ENCODE data around the gene ABHD17B.
A peak's percentile ranks its signal among the peaks of the same experiment; 100 is the strongest.
"Not testable (repeated sequence)": the region's sequence is repeated elsewhere in the genome, so short reads cannot be mapped to it uniquely, and the experiment has no call there.

The ABHD17B gene

GRCh38 chr9:71916834-71917534, 6.0 kb upstream of the ABHD17B start:
- DNase-seq (ENCODE audit: insufficient read length, low spot score) (no peak), FAIRE-seq (peak; percentile 76)

DNA sequence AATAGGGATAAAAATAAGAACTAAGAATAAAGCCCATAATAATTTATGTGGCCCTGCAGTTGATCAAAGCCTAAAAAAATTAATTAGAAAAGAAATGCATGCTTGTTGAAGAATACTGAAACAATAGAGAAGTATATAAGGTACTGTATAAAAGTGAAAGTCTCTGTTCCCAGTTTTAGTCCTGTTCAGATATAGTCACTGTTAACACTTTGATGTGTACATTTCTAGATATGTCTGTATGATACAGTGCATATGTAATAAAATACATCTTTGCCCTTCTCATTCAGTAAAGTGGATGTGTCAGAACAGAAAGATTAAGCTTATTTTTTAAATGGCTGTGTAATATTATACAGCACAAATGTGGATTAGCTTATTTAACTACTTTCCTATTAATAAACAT, 4.5 kb upstream of the ABHD17B start:
- no peak for DNase-seq (ENCODE audit: insufficient read length, low spot score)
- no peak for FAIRE-seq

DNA sequence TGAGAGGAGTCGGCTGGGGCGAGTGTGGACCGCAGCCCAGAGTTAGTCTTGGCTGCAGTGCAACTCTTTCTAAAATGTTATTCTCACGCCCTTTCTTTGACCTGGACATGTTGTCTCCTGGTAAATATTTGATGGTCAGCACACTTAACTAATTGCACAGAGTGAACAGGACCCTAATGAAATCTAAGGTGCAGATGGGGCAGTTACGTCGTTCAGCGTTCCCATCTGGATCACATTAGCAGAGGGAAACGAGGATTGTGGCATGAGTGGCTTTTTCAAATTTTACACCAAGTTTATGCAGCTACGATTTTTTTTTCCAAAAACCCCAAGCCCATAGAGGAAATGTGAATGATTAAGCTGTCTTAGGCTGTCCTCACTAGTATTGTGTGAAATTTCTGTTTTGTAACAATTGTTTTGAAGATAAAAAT, 929 bp upstream of the ABHD17B start:
- FAIRE-seq: no peak
- peak; percentile 7 for DNase-seq (ENCODE audit: insufficient read length, low spot score)

- FAIRE-seq (no peak), DNase-seq (ENCODE audit: insufficient read length, low spot score) (peak; percentile 6)
Measured at GRCh38 chr9:71910650-71911060, 338 bp downstream of the ABHD17B start.

- peak; percentile 81 for FAIRE-seq
Measured at GRCh38 chr9:71909887-71910649, 925 bp downstream of the ABHD17B start.

DNA sequence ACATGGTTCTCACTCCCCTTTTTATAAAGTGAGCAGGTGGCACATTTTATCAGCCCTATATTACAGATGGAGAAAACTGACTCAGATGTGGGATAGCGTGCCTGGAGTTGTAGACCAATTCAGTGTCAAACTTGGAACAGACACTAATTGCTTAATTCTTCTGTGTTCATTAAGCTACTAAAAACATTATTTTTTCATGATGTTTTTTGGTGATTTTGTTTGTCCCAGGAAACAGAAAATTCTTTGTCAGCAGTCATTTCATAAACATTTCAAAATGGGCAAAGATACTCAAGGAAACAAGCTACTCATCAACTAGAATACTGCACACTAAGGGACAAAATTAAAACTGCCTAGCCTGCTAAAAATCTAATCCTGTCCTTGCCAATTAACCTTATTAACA, 2.2 kb downstream of the ABHD17B start:
- DNase-seq (ENCODE audit: insufficient read length, low spot score): no peak
- FAIRE-seq: peak; percentile 33

More at GRCh38 chr9:71909887-71910649, 925 bp downstream of the ABHD17B start:
- no peak for DNase-seq (ENCODE audit: insufficient read length, low spot score)

DNA sequence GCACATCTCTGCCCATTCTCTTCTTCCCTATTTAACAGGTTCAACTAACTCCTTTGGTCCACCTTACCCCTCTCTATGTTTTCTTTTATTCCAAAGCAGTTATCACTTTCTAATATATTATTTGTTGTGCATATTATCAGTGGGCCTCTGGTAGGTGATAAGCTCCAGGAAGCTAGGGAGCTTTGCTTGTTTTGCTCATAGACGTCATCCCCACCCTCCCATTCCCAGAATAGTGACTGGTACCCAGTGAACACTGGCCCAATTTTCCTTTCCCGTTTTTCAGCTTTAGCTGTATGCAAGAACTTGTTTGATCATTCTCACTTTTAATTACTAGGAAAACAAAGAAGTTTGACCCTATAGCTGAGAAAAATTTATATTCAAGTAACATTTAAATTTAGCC, 6.9 kb downstream of the ABHD17B start:
- no peak for DNase-seq (ENCODE audit: insufficient read length, low spot score)
- no peak for FAIRE-seq

GRCh38 chr9:71901695-71902597, 9.0 kb downstream of the ABHD17B start:
- FAIRE-seq (peak; percentile 47), DNase-seq (ENCODE audit: insufficient read length, low spot score) (no peak)

- peak; percentile 23 for FAIRE-seq
- DNase-seq (ENCODE audit: insufficient read length, low spot score): not testable (repeated sequence)
Measured at GRCh38 chr9:71898756-71899155, 12.2 kb downstream of the ABHD17B start.

- DNase-seq (ENCODE audit: insufficient read length, low spot score): peak; percentile 7
- FAIRE-seq: peak; percentile 91
Measured at GRCh38 chr9:71897577-71897976, 13.4 kb downstream of the ABHD17B start.

- FAIRE-seq: no peak
- no peak for DNase-seq (ENCODE audit: insufficient read length, low spot score)
Measured at GRCh38 chr9:71896761-71897160, 14.2 kb downstream of the ABHD17B start.

DNA sequence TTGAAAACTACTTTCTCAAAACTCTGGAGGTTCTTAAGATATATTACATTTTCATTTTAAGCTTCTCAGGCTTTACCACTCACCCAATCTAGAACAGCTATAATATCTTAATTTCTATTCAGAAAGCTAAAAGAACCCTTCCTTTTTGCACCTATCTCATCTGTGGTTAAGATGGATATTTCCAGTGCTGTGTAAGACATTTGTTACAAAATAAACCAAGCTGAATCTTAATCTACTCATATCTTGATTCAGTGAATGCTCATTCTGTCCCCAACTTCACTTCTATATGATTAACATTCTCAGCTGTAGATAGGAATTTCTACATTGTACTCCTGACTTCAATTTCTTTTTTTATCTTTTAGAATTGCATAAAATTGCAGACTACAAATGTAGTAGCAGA, 15.0 kb downstream of the ABHD17B start:
- FAIRE-seq (no peak), DNase-seq (ENCODE audit: insufficient read length, low spot score) (no peak)

- FAIRE-seq: peak; percentile 96
Measured at GRCh38 chr9:71895117-71895516, 15.9 kb downstream of the ABHD17B start.

GRCh38 chr9:71891557-71892189, 19.3 kb downstream of the ABHD17B start:
- no peak for DNase-seq (ENCODE audit: insufficient read length, low spot score)

More at GRCh38 chr9:71895117-71895516, 15.9 kb downstream of the ABHD17B start:
- DNase-seq (ENCODE audit: insufficient read length, low spot score): no peak

GRCh38 chr9:71890042-71890679, 20.8 kb downstream of the ABHD17B start:
- FAIRE-seq (no peak), DNase-seq (ENCODE audit: insufficient read length, low spot score) (no peak)

More at GRCh38 chr9:71891557-71892189, 19.3 kb downstream of the ABHD17B start:
- peak; percentile 84 for FAIRE-seq

DNA sequence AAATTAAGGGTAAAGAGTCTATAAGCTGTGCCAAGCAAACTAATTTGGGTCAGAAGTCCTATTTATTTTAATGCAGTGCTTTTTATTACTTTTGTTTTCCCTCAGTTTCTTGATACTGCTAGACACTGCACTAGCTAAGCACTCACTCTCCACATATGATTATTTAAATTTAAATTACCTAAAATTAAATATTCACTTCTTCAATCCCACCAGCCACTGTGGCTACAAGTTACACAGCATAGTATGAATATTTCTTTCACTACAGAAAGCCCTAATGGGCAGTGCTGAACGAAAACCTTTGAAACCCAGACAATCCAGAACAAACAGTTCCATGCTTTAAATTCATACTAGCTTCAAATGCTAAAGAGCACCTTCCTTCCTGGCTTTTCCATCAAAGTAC, 23.6 kb downstream of the ABHD17B start:
- DNase-seq (ENCODE audit: insufficient read length, low spot score): no peak
- FAIRE-seq: no peak

DNA sequence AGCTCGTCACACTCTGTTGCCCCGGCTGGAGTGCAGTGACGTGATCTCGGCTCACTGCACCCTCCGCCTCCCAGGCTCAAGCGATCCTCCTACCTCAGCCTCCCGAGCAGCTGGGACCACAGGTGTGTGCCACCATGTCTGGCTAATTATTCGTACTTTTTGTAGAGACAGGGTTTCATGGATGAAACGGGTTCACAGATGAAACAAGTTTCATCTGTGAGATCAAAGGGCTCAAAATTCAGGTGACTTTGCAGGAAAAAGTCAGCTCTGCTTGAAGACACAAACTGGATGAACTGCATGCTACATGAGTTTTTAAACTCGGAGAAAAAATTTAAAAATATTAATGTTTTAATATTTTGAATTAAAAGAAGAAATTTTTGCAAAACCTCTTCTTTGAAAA, 24.5 kb downstream of the ABHD17B start:
- FAIRE-seq (peak; percentile 26), DNase-seq (ENCODE audit: insufficient read length, low spot score) (no peak)

DNA sequence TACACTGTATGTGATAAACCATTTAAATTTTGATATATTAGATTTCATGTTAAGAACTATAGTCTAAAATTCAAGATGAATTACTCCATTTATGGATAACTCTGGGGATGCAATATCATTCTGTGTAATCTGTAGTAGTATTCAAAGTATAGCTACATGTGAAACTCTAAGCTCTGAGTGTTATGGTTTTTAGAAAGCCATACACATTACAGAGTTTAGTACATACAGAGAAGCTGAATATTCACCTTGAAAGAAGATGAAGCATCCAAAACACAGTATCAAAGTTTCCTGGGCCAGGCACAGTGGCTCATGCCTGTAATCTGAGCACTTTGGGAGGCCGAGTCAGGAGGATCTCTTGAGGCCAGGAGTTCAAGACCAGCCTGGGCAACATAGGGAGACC, 25.0 kb downstream of the ABHD17B start:
- DNase-seq (ENCODE audit: insufficient read length, low spot score) (no peak), FAIRE-seq (no peak)

- no peak for FAIRE-seq
- no peak for DNase-seq (ENCODE audit: insufficient read length, low spot score)
Measured at GRCh38 chr9:71885467-71885866, 25.5 kb downstream of the ABHD17B start.

DNA sequence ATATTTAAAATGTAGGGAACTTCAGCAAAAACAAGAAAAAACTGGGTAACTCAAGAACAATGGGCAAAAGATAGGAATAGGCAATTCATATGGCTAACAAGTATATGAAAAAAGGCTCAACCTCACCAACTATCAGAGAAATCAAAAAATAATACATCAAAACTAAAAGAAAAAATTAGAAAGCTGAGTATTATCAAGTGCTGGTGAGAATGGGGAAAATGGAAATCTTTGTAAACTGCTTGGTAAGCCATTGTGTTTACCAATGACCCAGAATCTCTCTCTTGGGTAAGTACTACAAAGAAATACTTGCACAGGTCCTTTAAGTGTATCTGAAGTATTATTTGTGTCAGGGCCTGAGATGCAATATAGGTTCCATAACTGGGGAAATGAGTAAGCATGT, 27.0 kb downstream of the ABHD17B start:
- DNase-seq (ENCODE audit: insufficient read length, low spot score) (no peak), FAIRE-seq (peak; percentile 26)
